GM23248 (cell line): ENCODE results near the gene GYG2. TPM values are rescaled to one million over a fixed set of nuclear protein-coding genes. Genes with fewer than 3 reads are reported as not detected.
"Not testable (repeated sequence)": the region's sequence is repeated elsewhere in the genome, so short reads cannot be mapped to it uniquely, and the experiment has no call there.

ENCODE experiments used
- DNase-seq: peaks from one replicate; pipeline ENCODE4 v3.0.0-alpha.2; 2015
- H2AFZ ChIP-seq: fragments of 200-600 bp; sonication (generic); 2 replicates; pipeline ENCODE4 v1.6.1; 2016; ENCODE audit warnings: antibody characterized with exemption
- H3F3A ChIP-seq: fragments of 200-600 bp; sonication (generic); 2 replicates; pipeline ENCODE4 v1.6.1; 2016; ENCODE audit warnings: mild to moderate bottlenecking, antibody characterized with exemption, mixed run types; ENCODE audit not compliant: insufficient read depth
- H3K27ac ChIP-seq: fragments of 200-600 bp; sonication (generic); 2 replicates; pipeline ENCODE4 v1.5.1; 2016; ENCODE audit warnings: mild to moderate bottlenecking
- H3K27me3 ChIP-seq: fragments of 200-600 bp; sonication (generic); replicated peaks from 2 replicates; pipeline ENCODE4 v1.6.1; 2016; ENCODE audit warnings: mild to moderate bottlenecking; ENCODE audit not compliant: insufficient read depth
- H3K36me3 ChIP-seq: fragments of 200-600 bp; sonication (generic); 2 replicates; pipeline ENCODE4 v1.6.1; 2016; ENCODE audit warnings: low read depth, mild to moderate bottlenecking
- H3K4me1 ChIP-seq: fragments of 200-600 bp; sonication (generic); 2 replicates; pipeline ENCODE4 v1.6.1; 2016; ENCODE audit warnings: mild to moderate bottlenecking; ENCODE audit not compliant: insufficient read depth
- H3K4me2 ChIP-seq: fragments of 200-600 bp; sonication (generic); one replicate; pipeline ENCODE4 v1.6.1; 2016; ENCODE audit warnings: mild to moderate bottlenecking; ENCODE audit not compliant: unreplicated experiment
- H3K4me3 ChIP-seq: fragments of 200-600 bp; sonication (generic); 2 replicates; pipeline ENCODE4 v1.5.1; 2016; ENCODE audit warnings: mild to moderate bottlenecking
- H3K79me2 ChIP-seq: fragments of 200-600 bp; sonication (generic); 2 replicates; pipeline ENCODE4 v1.6.1; 2016; ENCODE audit warnings: mild to moderate bottlenecking; ENCODE audit not compliant: insufficient read depth
- H3K9ac ChIP-seq: fragments of 200-600 bp; sonication (generic); 2 replicates; pipeline ENCODE4 v1.6.1; 2016; ENCODE audit warnings: mild to moderate bottlenecking
- H3K9me2 ChIP-seq: fragments of 200-600 bp; sonication (generic); 2 replicates; pipeline ENCODE4 v1.6.1; 2016; ENCODE audit warnings: mixed run types, mild to moderate bottlenecking, moderate library complexity; ENCODE audit not compliant: insufficient read depth
- H3K9me3 ChIP-seq: fragments of 200-600 bp; sonication (generic); one replicate; pipeline ENCODE4 v1.6.1; 2017; ENCODE audit warnings: low read depth
- H4K20me1 ChIP-seq: fragments of 200-600 bp; sonication (generic); 2 replicates; pipeline ENCODE4 v1.6.0; 2016; ENCODE audit not compliant: insufficient read depth
- EZH2 ChIP-seq: fragments of 200-600 bp; sonication (generic); IDR thresholded peaks from 2 replicates; pipeline ENCODE4 v1.6.1; 2018; ENCODE audit warnings: antibody characterized with exemption, mild to moderate bottlenecking; ENCODE audit not compliant: insufficient read depth, poor library complexity, severe bottlenecking
- EZH2phosphoT487 ChIP-seq: fragments of 200-600 bp; sonication (generic); IDR thresholded peaks from 2 replicates; pipeline ENCODE4 v1.6.1; 2018; ENCODE audit warnings: antibody characterized with exemption, moderate library complexity, mild to moderate bottlenecking, low read depth; ENCODE audit not compliant: insufficient read depth
- WGBS, 2 experiments: methylation state at CpG; one replicate each; pipeline ENCODE4 v1.1.6; 2015 to 2017; ENCODE audit warnings: low lambda C conversion rate in 2 of 2, low coverage in 1 of 2; ENCODE audit errors: missing lambda C conversion rate in 2 of 2; 5-methylcytosine and 5-hydroxymethylcytosine counted together
- in situ Hi-C: fragments of 300-500 bp; cut with MboI; formaldehyde crosslinking; loops from 2 replicates; pipeline ENCODE4 v1.15.0; 2020
- polyA plus RNA-seq: library from polyadenylated mRNA; unstranded; fragments of >200 nt; fragmentation: Nextera tagmentation; extraction: Ambion mirVana; gene quantifications from 2 replicates; pipeline ENCODE4 v1.2.1, GENCODE V29; 2016
- total RNA-seq: library from RNA; depleted of rRNA; stranded (reverse); fragments of >200 nt; shearing (Covaris generic); gene quantifications from 2 replicates; pipeline ENCODE4 v1.2.3, GENCODE V29; 2014

Gene GYG2
- total and polyA plus RNA-seq, 2 experiments from 2014 or later: 0.43 to 0.86 TPM

DNA sequence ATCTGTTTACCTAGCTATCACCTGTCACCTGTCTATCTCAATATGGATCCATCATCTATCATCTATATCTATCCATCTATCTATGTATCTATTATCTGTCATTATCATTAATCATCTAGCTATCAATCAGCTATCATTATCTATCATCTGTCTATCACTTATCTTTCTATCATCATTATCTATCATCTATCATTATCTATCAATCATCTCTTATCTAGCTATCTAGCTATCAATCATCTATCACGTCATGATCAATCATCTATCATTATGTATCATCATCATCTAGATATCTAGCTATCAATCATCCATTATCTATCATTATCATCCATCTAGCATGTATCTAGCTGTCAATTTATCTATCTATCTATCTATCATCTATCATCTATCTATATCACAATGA is 92.5 kb downstream of the GYG2 start:
- no peak overlapping the region for H3K27ac ChIP-seq
- H3K27me3 ChIP-seq: no peaks in the 10 kb centered on the region
- TF ChIP-seq EZH2 (no peak), EZH2phosphoT487 (no peak)
- no peaks in the 10 kb centered on the region for H4K20me1 ChIP-seq
- no peak overlapping the region for H3K4me2 ChIP-seq
- no peak for DNase-seq
- H3K9ac ChIP-seq: no peak overlapping the region
- no peak overlapping the region for H3K4me3 ChIP-seq
- no peaks in the 10 kb centered on the region for H3F3A ChIP-seq
- no peak overlapping the region for H2AFZ ChIP-seq
- no peaks in the 10 kb centered on the region for H3K79me2 ChIP-seq
- H3K9me3 ChIP-seq: no peaks in the 10 kb centered on the region
- in situ Hi-C loops: no loop called here
- no peaks in the 10 kb centered on the region for H3K4me1 ChIP-seq
- 76 to 87% methylated on average over 1 of the region's 1 CpG for WGBS, 2 experiments
- no peaks in the 10 kb centered on the region for H3K36me3 ChIP-seq
- no peaks in the 10 kb centered on the region for H3K9me2 ChIP-seq

GRCh38 chrX:2921750-2922149 is 93.0 kb downstream of the GYG2 start:
- Histone ChIP-seq H3K9me2 (no peaks in the 10 kb centered on the region), H3K9me3 (no peaks in the 10 kb centered on the region), H2AFZ (no peak overlapping the region), H4K20me1 (no peaks in the 10 kb centered on the region), H3K27me3 (no peaks in the 10 kb centered on the region), H3K4me3 (no peak overlapping the region), H3K4me2 (no peak overlapping the region), H3K36me3 (no peaks in the 10 kb centered on the region), H3K27ac (no peak overlapping the region), H3K9ac (no peak overlapping the region), H3F3A (no peaks in the 10 kb centered on the region), H3K4me1 (no peaks in the 10 kb centered on the region), H3K79me2 (no peaks in the 10 kb centered on the region)
- DNase-seq: no peak
- TF ChIP-seq EZH2phosphoT487: no peak
- no peak for TF ChIP-seq EZH2
- in situ Hi-C loops: no loop called here
- 89 to 97% methylated on average over 7 to 8 of the region's 9 CpGs for WGBS, 2 experiments

DNA sequence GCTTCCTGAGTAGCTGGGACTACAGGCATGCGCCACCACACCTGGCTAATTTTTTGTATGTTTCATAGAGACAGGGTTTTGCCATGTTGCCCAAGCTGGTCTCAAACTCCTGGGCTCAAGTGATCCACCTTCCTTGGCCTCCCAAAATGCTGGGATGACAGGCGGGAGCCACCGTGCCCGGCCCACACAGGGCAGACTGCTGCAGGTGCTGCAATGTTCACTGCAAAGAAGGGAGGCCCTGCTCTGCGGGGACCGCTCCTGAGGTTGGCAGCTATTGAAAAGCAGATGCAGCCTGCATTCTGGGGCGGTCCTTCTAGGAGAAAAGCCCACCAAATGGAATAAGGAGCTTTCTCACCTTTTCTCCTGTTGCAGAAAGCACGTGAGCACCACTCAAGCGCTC is 95.4 kb downstream of the GYG2 start:
- H3K27me3 ChIP-seq: no peaks in the 10 kb centered on the region
- H3K4me3 ChIP-seq: no peak overlapping the region
- no peak overlapping the region for H3K4me2 ChIP-seq
- DNase-seq: no peak
- H3F3A ChIP-seq: no peaks in the 10 kb centered on the region
- in situ Hi-C loops: no loop called here
- H4K20me1 ChIP-seq: no peaks in the 10 kb centered on the region
- no peaks in the 10 kb centered on the region for H3K9me2 ChIP-seq
- no peak for TF ChIP-seq EZH2
- no peaks in the 10 kb centered on the region for H3K36me3 ChIP-seq
- H3K4me1 ChIP-seq: no peaks in the 10 kb centered on the region
- H3K27ac ChIP-seq: no peak overlapping the region
- H3K9me3 ChIP-seq: no peaks in the 10 kb centered on the region
- WGBS, 2 experiments: 97 to 98% methylated on average over 5 to 9 of the region's 9 CpGs
- no peak overlapping the region for H3K9ac ChIP-seq
- H2AFZ ChIP-seq: no peak overlapping the region
- no peaks in the 10 kb centered on the region for H3K79me2 ChIP-seq

GRCh38 chrX:2926255-2926654 is 97.5 kb downstream of the GYG2 start:
- DNase-seq, H3F3A ChIP-seq, H3K4me1 ChIP-seq, H3K79me2 ChIP-seq, H3K4me2 ChIP-seq, H3K4me3 ChIP-seq, H3K9me2 ChIP-seq, H3K27ac ChIP-seq, H2AFZ ChIP-seq, H3K9ac ChIP-seq, H3K27me3 ChIP-seq, H4K20me1 ChIP-seq, H3K36me3 ChIP-seq, in situ Hi-C loops, H3K9me3 ChIP-seq: not testable (repeated sequence)
- 98 to 100% methylated on average over 4 of the region's 4 CpGs for WGBS, 2 experiments

- H3K27ac ChIP-seq: no peak overlapping the region
- H3K4me1 ChIP-seq: no peaks in the 10 kb centered on the region
- H3F3A ChIP-seq: no peaks in the 10 kb centered on the region
- no peaks in the 10 kb centered on the region for H3K9me3 ChIP-seq
- no peaks in the 10 kb centered on the region for H3K36me3 ChIP-seq
- no peak overlapping the region for H3K4me2 ChIP-seq
- in situ Hi-C loops: no loop called here
- TF ChIP-seq EZH2phosphoT487: no peak
- TF ChIP-seq EZH2: no peak
- DNase-seq: no peak
- H3K79me2 ChIP-seq: no peaks in the 10 kb centered on the region
- WGBS, 2 experiments: 94 to 96% methylated on average over 3 to 15 of the region's 15 CpGs
- no peak overlapping the region for H2AFZ ChIP-seq
- H3K9ac ChIP-seq: no peak overlapping the region
- no peaks in the 10 kb centered on the region for H3K9me2 ChIP-seq
- H4K20me1 ChIP-seq: no peaks in the 10 kb centered on the region
- no peaks in the 10 kb centered on the region for H3K27me3 ChIP-seq
- no peak overlapping the region for H3K4me3 ChIP-seq
Observed at GRCh38 chrX:2926664-2927275, 98.0 kb downstream of the GYG2 start.
